GM12892 (cell line): ENCODE results near the gene TRPV3.
"Not testable (repeated sequence)": the region's sequence is repeated elsewhere in the genome, so short reads cannot be mapped to it uniquely, and the experiment has no call there.

Experiments used
- POLR2A ChIP-seq: IDR thresholded peaks from 2 replicates; pipeline ENCODE4 v1.6.1; 2011; ENCODE audit warnings: low read depth, low read length, control low read depth
- POLR2AphosphoS5 ChIP-seq: IDR thresholded peaks from 2 replicates; pipeline ENCODE4 v1.6.1; 2011; ENCODE audit warnings: low read depth, low read length, control low read depth
- TAF1 ChIP-seq: IDR thresholded peaks from 2 replicates; pipeline ENCODE4 v1.6.1; 2011; ENCODE audit warnings: low read depth, mild to moderate bottlenecking, control low read depth, low read length, borderline replicate concordance

GRCh38 chr17:3466355-3466754, 91.3 kb downstream of the TRPV3 start:
- TF ChIP-seq POLR2AphosphoS5, POLR2A, TAF1: not testable (repeated sequence)
